Fibroblast of lung (primary cell): Measurements from ENCODE around the gene DEPDC5.

Source experiments
- CTCF ChIP-seq, 2 donors: IDR thresholded peaks in 1 of 2; conservative IDR thresholded peaks in 1 of 2; 1 replicate in 1 of 2; 2 replicates in 1 of 2; pipeline ENCODE4 v1.5.1; 2011 to 2012; ENCODE audit warnings: low read length in 2 of 2, control low read depth in 1 of 2, inconsistent platforms in 1 of 2, low read depth in 1 of 2, mild to moderate bottlenecking in 1 of 2
- EZH2 ChIP-seq: IDR thresholded peaks from 2 replicates; pipeline ENCODE4 v1.5.1; 2012; ENCODE audit warnings: low read length, control low read depth, mild to moderate bottlenecking; ENCODE audit errors: missing control alignments

GRCh38 chr22:31883989-31884388 lies 130.2 kb downstream of the DEPDC5 start:
- TF ChIP-seq CTCF (conservative IDR thresholded peaks at IDR 0.05 in 1 of 2, IDR thresholded peaks at IDR 0.05 in 1 of 2; ENCODE audit: low read depth in 1 of 2, low read length in 2 of 2), result no peak
- TF ChIP-seq EZH2, result no peak
